Mammary epithelial cell (primary cell): ENCODE measurements around the gene ASB4.

Experiments used
- EZH2 ChIP-seq: IDR thresholded peaks from 2 replicates; pipeline ENCODE4 v1.6.1; 2012; ENCODE audit warnings: low read length, inconsistent platforms, borderline replicate concordance
- TF ChIP-seq, protein P1 (sequence below), 2 donors: IDR thresholded peaks in 1 of 2; conservative IDR thresholded peaks in 1 of 2; 2 replicates each; pipeline ENCODE4 v1.5.1; 2011 to 2012; ENCODE audit warnings: inconsistent platforms in 2 of 2, low read length in 2 of 2, mild to moderate bottlenecking in 2 of 2, control low read depth in 1 of 2, low read depth in 1 of 2; ENCODE audit not compliant: insufficient read depth in 1 of 2; ENCODE audit errors: extremely low read depth in 1 of 2

DNA sequence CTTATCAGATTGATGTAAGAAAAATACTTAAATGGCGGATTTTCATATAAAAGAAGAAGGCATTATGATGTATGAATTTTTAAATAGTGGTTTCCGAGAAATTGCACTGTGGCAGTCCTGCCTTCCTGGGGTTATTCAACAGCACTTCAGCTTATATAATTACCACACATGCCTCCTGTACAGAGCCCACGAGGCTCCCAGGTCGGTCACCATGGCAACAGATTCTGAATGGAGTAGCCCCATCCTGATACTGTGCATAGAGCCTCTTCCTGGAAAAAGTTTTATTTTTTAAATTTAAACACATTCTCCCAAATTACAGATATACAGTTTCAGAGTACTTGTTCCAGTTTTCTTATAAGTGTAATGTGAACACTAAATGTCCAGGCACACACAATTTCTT, 15.9 kb upstream of the ASB4 start:
- TF ChIP-seq, protein P1, sequence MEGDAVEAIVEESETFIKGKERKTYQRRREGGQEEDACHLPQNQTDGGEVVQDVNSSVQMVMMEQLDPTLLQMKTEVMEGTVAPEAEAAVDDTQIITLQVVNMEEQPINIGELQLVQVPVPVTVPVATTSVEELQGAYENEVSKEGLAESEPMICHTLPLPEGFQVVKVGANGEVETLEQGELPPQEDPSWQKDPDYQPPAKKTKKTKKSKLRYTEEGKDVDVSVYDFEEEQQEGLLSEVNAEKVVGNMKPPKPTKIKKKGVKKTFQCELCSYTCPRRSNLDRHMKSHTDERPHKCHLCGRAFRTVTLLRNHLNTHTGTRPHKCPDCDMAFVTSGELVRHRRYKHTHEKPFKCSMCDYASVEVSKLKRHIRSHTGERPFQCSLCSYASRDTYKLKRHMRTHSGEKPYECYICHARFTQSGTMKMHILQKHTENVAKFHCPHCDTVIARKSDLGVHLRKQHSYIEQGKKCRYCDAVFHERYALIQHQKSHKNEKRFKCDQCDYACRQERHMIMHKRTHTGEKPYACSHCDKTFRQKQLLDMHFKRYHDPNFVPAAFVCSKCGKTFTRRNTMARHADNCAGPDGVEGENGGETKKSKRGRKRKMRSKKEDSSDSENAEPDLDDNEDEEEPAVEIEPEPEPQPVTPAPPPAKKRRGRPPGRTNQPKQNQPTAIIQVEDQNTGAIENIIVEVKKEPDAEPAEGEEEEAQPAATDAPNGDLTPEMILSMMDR (conservative IDR thresholded peaks at IDR 0.05 in 1 of 2, IDR thresholded peaks at IDR 0.05 in 1 of 2; ENCODE audit: extremely low read depth in 1 of 2, insufficient read depth in 1 of 2, low read depth in 1 of 2, low read length in 2 of 2), result no peak
- no peak for TF ChIP-seq EZH2
